PC-3 (cell line): Measurements from ENCODE around the gene MRC1.

Source experiments
- EZH2 ChIP-seq: fragments of 300-600 bp; sonication (generic); IDR thresholded peaks from one replicate; pipeline ENCODE4 v1.6.1; 2017; ENCODE audit warnings: antibody characterized with exemption, mild to moderate bottlenecking, low read length; ENCODE audit not compliant: unreplicated experiment
- TF ChIP-seq, protein P1 (sequence below): fragments of 300-600 bp; sonication (generic); conservative IDR thresholded peaks from 2 replicates; pipeline ENCODE4 v1.5.1; 2017; ENCODE audit warnings: antibody characterized with exemption, low read depth, mild to moderate bottlenecking, low read length

DNA sequence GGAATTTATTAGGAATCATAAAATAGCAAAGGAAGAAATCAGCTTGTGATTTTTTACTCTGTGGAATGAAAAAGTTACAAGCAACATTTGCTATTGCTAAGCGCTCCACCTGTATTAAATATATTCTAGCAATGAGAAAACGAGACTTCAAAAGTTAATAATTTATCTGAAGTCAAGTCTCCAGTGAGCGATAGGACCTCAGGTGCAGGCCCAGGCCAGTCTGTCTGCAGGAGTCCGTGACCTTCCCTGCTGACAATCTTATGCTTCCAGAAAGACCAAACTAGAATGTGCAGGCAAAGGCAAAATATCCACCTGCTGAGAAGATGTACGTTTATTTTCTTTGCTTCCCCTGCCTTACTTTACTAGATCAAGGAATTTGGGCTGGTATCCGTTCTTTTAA lies 22.7 kb downstream of the MRC1 start:
- TF ChIP-seq, protein P1, sequence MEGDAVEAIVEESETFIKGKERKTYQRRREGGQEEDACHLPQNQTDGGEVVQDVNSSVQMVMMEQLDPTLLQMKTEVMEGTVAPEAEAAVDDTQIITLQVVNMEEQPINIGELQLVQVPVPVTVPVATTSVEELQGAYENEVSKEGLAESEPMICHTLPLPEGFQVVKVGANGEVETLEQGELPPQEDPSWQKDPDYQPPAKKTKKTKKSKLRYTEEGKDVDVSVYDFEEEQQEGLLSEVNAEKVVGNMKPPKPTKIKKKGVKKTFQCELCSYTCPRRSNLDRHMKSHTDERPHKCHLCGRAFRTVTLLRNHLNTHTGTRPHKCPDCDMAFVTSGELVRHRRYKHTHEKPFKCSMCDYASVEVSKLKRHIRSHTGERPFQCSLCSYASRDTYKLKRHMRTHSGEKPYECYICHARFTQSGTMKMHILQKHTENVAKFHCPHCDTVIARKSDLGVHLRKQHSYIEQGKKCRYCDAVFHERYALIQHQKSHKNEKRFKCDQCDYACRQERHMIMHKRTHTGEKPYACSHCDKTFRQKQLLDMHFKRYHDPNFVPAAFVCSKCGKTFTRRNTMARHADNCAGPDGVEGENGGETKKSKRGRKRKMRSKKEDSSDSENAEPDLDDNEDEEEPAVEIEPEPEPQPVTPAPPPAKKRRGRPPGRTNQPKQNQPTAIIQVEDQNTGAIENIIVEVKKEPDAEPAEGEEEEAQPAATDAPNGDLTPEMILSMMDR = no peak
- TF ChIP-seq EZH2 = no peak
